ENCODE data around the gene CDH4. TPM values are rescaled to one million over a fixed set of nuclear protein-coding genes. Genes with fewer than 3 reads are reported as not detected.

Gene CDH4
- total and polyA plus RNA-seq, 4 donors: 0.06 to 0.10 TPM; not detected in 2

- DNase-seq: no peak
- no peak for ATAC-seq (ENCODE audit: low FRiP score)
- no peak overlapping the region for H3K4me3 ChIP-seq (ENCODE audit: low read length in 2 of 2)
Observed at GRCh38 chr20:61927193-61927825, 675.2 kb downstream of the CDH4 start.

GRCh38 chr20:61927826-61928541, 675.9 kb downstream of the CDH4 start:
- WGBS, 2 donors: 93 to 94% methylated on average over 43 of the region's 43 CpGs
- H3K9me3 ChIP-seq (ENCODE audit: control insufficient read depth, low read length): peaks cover 2% of the 10 kb centered on the region
- H3K4me1 ChIP-seq (ENCODE audit: control insufficient read depth in 1 of 2, insufficient read depth in 2 of 2, low read length in 2 of 2): no peaks in the 10 kb centered on the region
- no peak overlapping the region for H3K4me3 ChIP-seq (ENCODE audit: low read length in 2 of 2)
- H3K27ac ChIP-seq (ENCODE audit: low read depth in 1 of 2, low read length in 2 of 2): no peak overlapping the region
- ATAC-seq (ENCODE audit: low FRiP score): no peak
- no peaks in the 10 kb centered on the region for H3K27me3 ChIP-seq (ENCODE audit: control insufficient read depth in 1 of 2, insufficient read depth in 2 of 2, low read length in 1 of 2)
- intact Hi-C loops (cut with DNase I): no loop called here
- no peak for DNase-seq
- no peaks in the 10 kb centered on the region for H3K36me3 ChIP-seq (ENCODE audit: control insufficient read depth in 1 of 2, insufficient read depth in 2 of 2, low read length in 1 of 2)

More at GRCh38 chr20:61927193-61927825, 675.2 kb downstream of the CDH4 start:
- Histone ChIP-seq H3K27ac (ENCODE audit: low read depth in 1 of 2, low read length in 2 of 2) (no peak overlapping the region), H3K27me3 (ENCODE audit: control insufficient read depth in 1 of 2, insufficient read depth in 2 of 2, low read length in 1 of 2) (no peaks in the 10 kb centered on the region), H3K4me1 (ENCODE audit: control insufficient read depth in 1 of 2, insufficient read depth in 2 of 2, low read length in 2 of 2) (no peaks in the 10 kb centered on the region), H3K9me3 (ENCODE audit: control insufficient read depth, low read length) (peaks cover 2% of the 10 kb centered on the region), H3K36me3 (ENCODE audit: control insufficient read depth in 1 of 2, insufficient read depth in 2 of 2, low read length in 1 of 2) (no peaks in the 10 kb centered on the region)
- intact Hi-C loops (cut with DNase I): no loop called here
- 88% methylated on average over 21 of the region's 21 CpGs for WGBS, 2 donors

GRCh38 chr20:61929561-61929960, 677.5 kb downstream of the CDH4 start:
- no peak overlapping the region for H3K27ac ChIP-seq (ENCODE audit: low read depth in 1 of 2, low read length in 2 of 2)
- no peak overlapping the region for H3K4me3 ChIP-seq (ENCODE audit: low read length in 2 of 2)
- H3K36me3 ChIP-seq (ENCODE audit: control insufficient read depth in 1 of 2, insufficient read depth in 2 of 2, low read length in 1 of 2): no peaks in the 10 kb centered on the region
- intact Hi-C loops (cut with DNase I): no loop called here
- 96% methylated on average over 12 of the region's 12 CpGs for WGBS, 2 donors
- no peaks in the 10 kb centered on the region for H3K27me3 ChIP-seq (ENCODE audit: control insufficient read depth in 1 of 2, insufficient read depth in 2 of 2, low read length in 1 of 2)
- ATAC-seq (ENCODE audit: low FRiP score) (no peak), DNase-seq (no peak)
- peaks cover 2% of the 10 kb centered on the region for H3K9me3 ChIP-seq (ENCODE audit: control insufficient read depth, low read length)
- no peaks in the 10 kb centered on the region for H3K4me1 ChIP-seq (ENCODE audit: control insufficient read depth in 1 of 2, insufficient read depth in 2 of 2, low read length in 2 of 2)

GRCh38 chr20:61929971-61930666, 678.1 kb downstream of the CDH4 start:
- intact Hi-C loops (cut with DNase I): no loop called here
- H3K36me3 ChIP-seq (ENCODE audit: control insufficient read depth in 1 of 2, insufficient read depth in 2 of 2, low read length in 1 of 2): no peaks in the 10 kb centered on the region
- H3K9me3 ChIP-seq (ENCODE audit: control insufficient read depth, low read length): peaks cover 2% of the 10 kb centered on the region
- no peak overlapping the region for H3K27ac ChIP-seq (ENCODE audit: low read depth in 1 of 2, low read length in 2 of 2)
- no peak overlapping the region for H3K4me3 ChIP-seq (ENCODE audit: low read length in 2 of 2)
- H3K4me1 ChIP-seq (ENCODE audit: control insufficient read depth in 1 of 2, insufficient read depth in 2 of 2, low read length in 2 of 2): no peaks in the 10 kb centered on the region
- peak in 1 of 2 donors; percentile 65 for DNase-seq
- 91% methylated on average over 12 of the region's 12 CpGs for WGBS, 2 donors
- no peaks in the 10 kb centered on the region for H3K27me3 ChIP-seq (ENCODE audit: control insufficient read depth in 1 of 2, insufficient read depth in 2 of 2, low read length in 1 of 2)
- no peak for ATAC-seq (ENCODE audit: low FRiP score)

- no peak overlapping the region for H3K4me3 ChIP-seq (ENCODE audit: low read length in 2 of 2)
- 90 to 91% methylated on average over 27 to 28 of the region's 28 CpGs for WGBS, 2 donors
- H3K36me3 ChIP-seq (ENCODE audit: control insufficient read depth in 1 of 2, insufficient read depth in 2 of 2, low read length in 1 of 2): no peaks in the 10 kb centered on the region
- no peaks in the 10 kb centered on the region for H3K27me3 ChIP-seq (ENCODE audit: control insufficient read depth in 1 of 2, insufficient read depth in 2 of 2, low read length in 1 of 2)
- peaks cover 2% of the 10 kb centered on the region for H3K9me3 ChIP-seq (ENCODE audit: control insufficient read depth, low read length)
- ATAC-seq (ENCODE audit: low FRiP score): no peak
- peak; percentile 35 to 66 for DNase-seq
- intact Hi-C loops (cut with DNase I): no loop called here
- H3K4me1 ChIP-seq (ENCODE audit: control insufficient read depth in 1 of 2, insufficient read depth in 2 of 2, low read length in 2 of 2): no peaks in the 10 kb centered on the region
- no peak overlapping the region for H3K27ac ChIP-seq (ENCODE audit: low read depth in 1 of 2, low read length in 2 of 2)
Observed at GRCh38 chr20:61930776-61931475, 678.9 kb downstream of the CDH4 start.

- intact Hi-C loops (cut with DNase I): no loop called here
- no peak overlapping the region for H3K4me3 ChIP-seq (ENCODE audit: low read length in 2 of 2)
- H3K27me3 ChIP-seq (ENCODE audit: control insufficient read depth in 1 of 2, insufficient read depth in 2 of 2, low read length in 1 of 2): no peaks in the 10 kb centered on the region
- no peaks in the 10 kb centered on the region for H3K4me1 ChIP-seq (ENCODE audit: control insufficient read depth in 1 of 2, insufficient read depth in 2 of 2, low read length in 2 of 2)
- no peaks in the 10 kb centered on the region for H3K36me3 ChIP-seq (ENCODE audit: control insufficient read depth in 1 of 2, insufficient read depth in 2 of 2, low read length in 1 of 2)
- no peak overlapping the region for H3K27ac ChIP-seq (ENCODE audit: low read depth in 1 of 2, low read length in 2 of 2)
- WGBS, 2 donors: 86 to 92% methylated on average over 14 of the region's 14 CpGs
- H3K9me3 ChIP-seq (ENCODE audit: control insufficient read depth, low read length): peaks cover 2% of the 10 kb centered on the region
- DNase-seq (peak; percentile 23), ATAC-seq (ENCODE audit: low FRiP score) (no peak)
Observed at GRCh38 chr20:61931476-61932198, 679.6 kb downstream of the CDH4 start.

- WGBS, 2 donors: 80 to 82% methylated on average over 9 of the region's 9 CpGs
- H3K36me3 ChIP-seq (ENCODE audit: control insufficient read depth in 1 of 2, insufficient read depth in 2 of 2, low read length in 1 of 2): no peaks in the 10 kb centered on the region
- DNase-seq (peak; percentile 29 to 39), ATAC-seq (ENCODE audit: low FRiP score) (no peak)
- H3K27me3 ChIP-seq (ENCODE audit: control insufficient read depth in 1 of 2, insufficient read depth in 2 of 2, low read length in 1 of 2): no peaks in the 10 kb centered on the region
- H3K9me3 ChIP-seq (ENCODE audit: control insufficient read depth, low read length): peaks cover 2% of the 10 kb centered on the region
- intact Hi-C loops (cut with DNase I): no loop called here
- H3K4me3 ChIP-seq (ENCODE audit: low read length in 2 of 2): no peak overlapping the region
- H3K4me1 ChIP-seq (ENCODE audit: control insufficient read depth in 1 of 2, insufficient read depth in 2 of 2, low read length in 2 of 2): no peaks in the 10 kb centered on the region
- no peak overlapping the region for H3K27ac ChIP-seq (ENCODE audit: low read depth in 1 of 2, low read length in 2 of 2)
Observed at GRCh38 chr20:61932199-61932592, 680.1 kb downstream of the CDH4 start.
